Measurements from ENCODE around the gene DMWD. TPM values are rescaled to one million over a fixed set of nuclear protein-coding genes. Genes with fewer than 3 reads are reported as not detected.

The DMWD gene
- polyA plus RNA-seq, 3 donors, result 13.9 to 43.0 (median 35.8) TPM

Other genes starting within 250 kb of the DMWD start
- 1 to 10 TPM; 3.1 to 6.7 (median 3.5) TPM for gene OPA3, start 208.0 kb downstream of the DMWD start, polyA plus RNA-seq
- 10 to 100 TPM in 2 of 3 donors, 1 to 10 TPM in 1; 1.3 to 29.5 (median 11.6) TPM for gene GPR4, start 190.6 kb downstream of the DMWD start, polyA plus RNA-seq
- gene EML2, start 153.4 kb downstream of the DMWD start, polyA plus RNA-seq, result 10 to 100 TPM; 17.5 to 29.2 (median 22.3) TPM
- 10 to 100 TPM in 1 of 3 donors, 1 to 10 TPM in 2; 5.6 to 20.2 (median 7.2) TPM for gene GIPR, start 124.6 kb downstream of the DMWD start, polyA plus RNA-seq
- gene SNRPD2, start 100.9 kb downstream of the DMWD start, polyA plus RNA-seq, result 100 to 1,000 TPM; 175 to 370 (median 310) TPM
- gene QPCTL, start 100.2 kb downstream of the DMWD start, polyA plus RNA-seq, result 1 to 10 TPM; 3.9 to 5.4 (median 4.9) TPM
- gene FBXO46, start 61.9 kb downstream of the DMWD start, polyA plus RNA-seq, result 1 to 10 TPM; 7.0 to 8.0 (median 7.3) TPM
- gene MEIOSIN, start 59.4 kb downstream of the DMWD start, polyA plus RNA-seq, result under 1 TPM; 0.01 to 0.11 (median 0.02) TPM
- gene SIX5, start 23.6 kb downstream of the DMWD start, polyA plus RNA-seq, result 10 to 100 TPM; 19.7 to 33.3 (median 23.3) TPM
- 100 to 1,000 TPM in 1 of 3 donors, 10 to 100 TPM in 2; 36.1 to 119 (median 40.8) TPM for gene DMPK, start 10.4 kb downstream of the DMWD start, polyA plus RNA-seq
- gene RSPH6A, start 22.5 kb upstream of the DMWD start, polyA plus RNA-seq, result under 1 TPM in 1 of 3 donors, not detected in 2; 0.03 TPM
- gene SYMPK, start 70.3 kb upstream of the DMWD start, polyA plus RNA-seq, result 10 to 100 TPM; 25.9 to 57.0 (median 36.8) TPM
- 10 to 100 TPM in 1 of 3 donors, 1 to 10 TPM in 1, not detected in 1; 3.6 to 32.1 TPM for gene FOXA3, start 71.5 kb upstream of the DMWD start, polyA plus RNA-seq
- gene IRF2BP1, start 93.3 kb upstream of the DMWD start, polyA plus RNA-seq, result 10 to 100 TPM in 2 of 3 donors, 1 to 10 TPM in 1; 7.7 to 13.9 (median 10.0) TPM
- 1 to 10 TPM; 2.9 to 3.4 (median 3.4) TPM for gene MYPOP, start 109.8 kb upstream of the DMWD start, polyA plus RNA-seq
- not detected for gene NANOS2, start 121.9 kb upstream of the DMWD start, polyA plus RNA-seq
- gene NOVA2, start 181.0 kb upstream of the DMWD start, polyA plus RNA-seq, result 1 to 10 TPM in 2 of 3 donors, under 1 TPM in 1; 0.49 to 7.4 (median 2.8) TPM
- 1 to 10 TPM; 7.2 to 8.6 (median 7.8) TPM for gene CCDC61, start 202.6 kb upstream of the DMWD start, polyA plus RNA-seq
- gene PGLYRP1, start 230.2 kb upstream of the DMWD start, polyA plus RNA-seq, result 1 to 10 TPM in 2 of 3 donors, not detected in 1; 7.6 to 8.7 TPM
- gene IGFL4, start 248.2 kb upstream of the DMWD start, polyA plus RNA-seq, result under 1 TPM in 1 of 3 donors, not detected in 2; 0.02 TPM